GM18505 (cell line): Measurements from ENCODE around the gene SPRR2E.
"Not testable (repeated sequence)": the region's sequence is repeated elsewhere in the genome, so short reads cannot be mapped to it uniquely, and the experiment has no call there.

Experiments used
- ATAC-seq: cut with Tn5 transposase; IDR thresholded peaks from one replicate; pipeline ENCODE4 v1.9.1; 2021; ENCODE audit not compliant: unreplicated experiment
- POLR2A ChIP-seq: IDR thresholded peaks from 4 replicates; pipeline ENCODE4 v1.6.1; 2011; ENCODE audit warnings: borderline replicate concordance; ENCODE audit not compliant: insufficient read depth, insufficient read length; ENCODE audit errors: extremely low read depth

SPRR2E gene

GRCh38 chr1:153100245-153100644, 5.9 kb upstream of the SPRR2E start:
- TF ChIP-seq POLR2A: no peak
- ATAC-seq: no peak

- no peak for ATAC-seq
- TF ChIP-seq POLR2A: no peak
Observed at GRCh38 chr1:153099461-153100045, 5.2 kb upstream of the SPRR2E start.

GRCh38 chr1:153095764-153096163, 1.4 kb upstream of the SPRR2E start:
- no peak for TF ChIP-seq POLR2A
- ATAC-seq: no peak

- TF ChIP-seq POLR2A: no peak
- ATAC-seq: no peak
Observed at GRCh38 chr1:153087652-153088051, 6.7 kb downstream of the SPRR2E start.

DNA sequence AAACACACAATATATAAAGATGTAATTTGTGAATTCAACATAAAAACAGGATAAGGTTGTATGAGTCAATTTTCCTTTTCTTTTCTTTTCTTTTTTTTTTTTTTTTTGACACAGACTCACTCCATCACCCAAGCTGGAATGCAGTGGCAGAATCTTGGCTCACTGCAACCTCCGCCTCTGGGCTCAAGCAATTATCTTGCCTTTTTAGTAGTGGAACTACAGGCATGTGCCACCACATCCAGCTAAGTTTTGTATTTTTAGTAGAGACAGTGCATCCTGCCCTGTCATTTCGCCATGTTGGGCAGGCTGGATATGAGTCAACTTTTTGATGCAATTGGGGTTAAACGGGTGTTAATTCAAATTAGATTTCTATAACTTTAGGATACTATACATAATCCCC, 12.6 kb downstream of the SPRR2E start:
- no peak for TF ChIP-seq POLR2A
- no peak for ATAC-seq

DNA sequence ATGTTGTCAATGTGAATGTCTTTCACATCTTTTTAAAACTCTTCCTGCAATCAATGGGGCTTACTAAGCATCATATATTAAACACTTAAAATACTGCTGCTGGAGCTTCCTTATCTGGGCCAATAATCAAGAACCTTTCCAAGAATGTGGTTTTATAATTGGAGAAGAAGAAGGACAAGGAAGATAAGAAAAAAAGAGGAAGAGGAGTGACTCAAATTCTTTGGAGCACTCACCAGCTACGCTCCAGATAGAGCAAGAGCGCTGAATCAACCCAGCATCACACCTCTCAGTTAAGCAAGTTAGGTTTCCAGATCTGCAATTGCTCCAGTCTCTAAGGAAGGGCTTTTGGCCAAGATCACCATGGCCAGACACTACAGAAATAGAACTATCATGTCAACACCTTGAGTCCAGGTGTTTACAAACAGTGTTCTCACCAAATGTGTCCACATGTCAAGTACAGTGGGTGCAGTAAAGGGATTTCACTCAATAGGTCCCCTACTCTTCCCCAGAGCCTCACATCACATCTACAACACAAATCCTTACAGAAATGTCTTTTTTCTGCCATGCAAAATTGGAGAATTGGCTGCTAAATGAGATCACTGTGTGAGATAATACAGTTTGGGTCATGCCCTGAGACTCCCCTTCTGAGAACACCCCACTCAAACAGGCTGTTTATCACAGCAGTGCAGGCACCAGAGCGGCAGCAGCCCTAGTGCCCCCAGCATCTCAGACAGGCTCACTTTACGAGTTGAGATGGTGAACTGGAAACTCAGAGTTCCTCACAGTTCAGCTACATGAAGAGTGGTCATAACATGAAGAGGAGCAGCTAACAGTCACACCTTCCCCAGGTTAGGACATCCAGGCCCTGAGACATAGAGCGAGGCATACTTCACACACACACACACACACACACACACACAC, 21.3 kb downstream of the SPRR2E start:
- no peak for TF ChIP-seq POLR2A
- ATAC-seq: no peak

- no peak for TF ChIP-seq POLR2A
- ATAC-seq: no peak
Observed at GRCh38 chr1:153071511-153071910, 22.8 kb downstream of the SPRR2E start, which contains the start of gene SPRR2B. Gene SPRR2B (minus strand): TSS chr1:153071611. CDS start chr1:153070839, 772 bp downstream.

DNA sequence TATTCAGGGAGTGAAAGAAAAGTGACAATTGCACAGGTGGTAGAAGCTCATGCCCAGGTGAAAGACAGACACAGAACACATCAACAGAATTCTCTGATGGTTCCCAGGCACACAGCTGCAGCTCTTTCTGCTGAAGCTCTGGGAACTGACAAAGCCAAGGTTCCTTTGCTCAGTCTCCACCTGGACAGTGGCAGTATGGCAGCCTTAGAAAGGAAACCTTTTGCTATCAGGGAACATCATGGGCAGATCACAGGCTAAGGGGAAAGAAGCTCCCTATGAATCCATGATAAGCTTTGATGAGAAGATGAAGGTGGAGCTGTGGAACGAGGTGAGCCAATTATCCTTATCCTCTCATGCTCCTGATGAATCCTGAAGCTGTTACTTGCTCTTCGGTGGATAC, 24.1 kb downstream of the SPRR2E start:
- no peak for ATAC-seq
- TF ChIP-seq POLR2A: no peak

- ATAC-seq: no peak
- no peak for TF ChIP-seq POLR2A
Observed at GRCh38 chr1:153058826-153059784, 35.2 kb downstream of the SPRR2E start.

GRCh38 chr1:153058154-153058553, 36.2 kb downstream of the SPRR2E start:
- no peak for ATAC-seq
- no peak for TF ChIP-seq POLR2A

- ATAC-seq: no peak
Observed at GRCh38 chr1:153057375-153057774, 37.0 kb downstream of the SPRR2E start, which contains the start of gene SPRR2A. Gene SPRR2A (minus strand): TSS chr1:153057512. CDS start chr1:153056735, 777 bp downstream.

DNA sequence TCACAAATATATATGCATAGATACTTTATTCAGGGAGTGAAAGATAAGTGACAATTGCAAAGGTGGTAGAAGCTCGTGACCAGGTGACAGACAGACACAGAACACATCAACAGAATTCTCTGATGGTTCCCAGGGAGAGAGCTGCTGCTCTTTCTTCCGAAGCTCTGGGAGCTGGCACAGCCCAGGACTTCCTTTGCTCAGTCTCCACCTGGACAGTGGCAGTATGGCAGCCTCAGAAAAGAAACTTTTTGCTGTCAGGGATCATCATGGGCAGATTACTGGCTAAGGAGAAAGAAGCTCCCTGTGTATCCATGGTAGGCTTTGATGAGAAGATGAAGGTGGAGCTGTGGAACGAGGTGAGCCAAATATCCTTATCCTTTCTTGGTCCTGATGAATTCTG, 38.2 kb downstream of the SPRR2E start:
- not testable (repeated sequence) for ATAC-seq

More at GRCh38 chr1:153057375-153057774, 37.0 kb downstream of the SPRR2E start, which contains the start of gene SPRR2A:
- TF ChIP-seq POLR2A: no peak

GRCh38 chr1:153049211-153049610, 45.1 kb downstream of the SPRR2E start:
- TF ChIP-seq POLR2A: no peak
- ATAC-seq: no peak
